ENCODE results near the gene MTHFD2. TPM values are rescaled to one million over a fixed set of nuclear protein-coding genes. Genes with fewer than 3 reads are reported as not detected.

MTHFD2 gene
- total and polyA plus RNA-seq, 2 of the 8 experiments (the other 6 are each of a cell fraction or from before 2014, with no cell fraction given) = 99.5 to 291 TPM

GRCh38 chr2:74259191-74259590, 60.8 kb downstream of the MTHFD2 start:
- no peak overlapping the region for H4K5ac ChIP-seq (ENCODE audit: insufficient read length, low read depth, low read length)
- H4K8ac ChIP-seq (ENCODE audit: extremely low read depth, insufficient read depth, low read length) = no peak overlapping the region
- 95% methylated on average over 3 of the region's 3 CpGs; no CpG with 5 or more reads in 1 of the 2 experiments for WGBS, 2 experiments (ENCODE audit: extremely low coverage in 1 of 2, insufficient coverage in 1 of 2, insufficient read length in 1 of 2, insufficient replicate concordance in 2 of 2, low coverage in 1 of 2, low lambda C conversion rate in 2 of 2, missing lambda C conversion rate in 1 of 2)
- no peak overlapping the region for H3K27ac ChIP-seq (ENCODE audit: low read depth, low read length)
- H2BK5ac ChIP-seq (ENCODE audit: low read depth, low read length) = no peak overlapping the region
- DNase-seq (ENCODE audit: low read depth in 1 of 2, low spot score in 2 of 2) (no peak), FAIRE-seq (no peak)
- no peaks in the 10 kb centered on the region for H3K36me3 ChIP-seq (ENCODE audit: control insufficient read depth in 2 of 4, insufficient read depth in 4 of 4, low read length in 3 of 4)
- peaks cover 0 to 4% (median 1%) of the 10 kb centered on the region in 4 experiments; a peak in 2 of 7 replicates for H3K4me1 ChIP-seq (replicated peaks in 1 of 4; ENCODE audit: control insufficient read depth in 3 of 4, insufficient read depth in 4 of 4, low read length in 3 of 4)
- H3K23ac ChIP-seq (ENCODE audit: insufficient read length) = no peak overlapping the region
- no peak overlapping the region for H3K56ac ChIP-seq (replicated peaks; ENCODE audit: insufficient read length, low read depth, low read length)
- H3K9me3 ChIP-seq (ENCODE audit: insufficient read depth in 2 of 2, low read depth in 1 of 2, low read length in 1 of 2) = no peaks in the 10 kb centered on the region
- H2AFZ ChIP-seq (ENCODE audit: low read length) = no peak overlapping the region
- H3K23me2 ChIP-seq (ENCODE audit: low read depth, low read length) = no peaks in the 10 kb centered on the region
- no peak overlapping the region for H2BK20ac ChIP-seq (ENCODE audit: low read length)
- POLR2A ChIA-PET (ENCODE audit: partially characterized antibody) = no interaction called here
- no peak overlapping the region for H3K9ac ChIP-seq (replicated peaks in 1 of 4; ENCODE audit: extremely low read depth in 1 of 4, low read depth in 3 of 4, low read length in 3 of 4)
- H3K79me2 ChIP-seq (ENCODE audit: control insufficient read depth in 1 of 2, insufficient read depth in 2 of 2, low read length in 2 of 2) = no peaks in the 10 kb centered on the region
- no peaks in the 10 kb centered on the region for H4K20me1 ChIP-seq (replicated peaks in 1 of 2; ENCODE audit: control insufficient read depth in 1 of 2, insufficient read depth in 2 of 2, low read length in 2 of 2)
- H3K18ac ChIP-seq (ENCODE audit: extremely low read depth, low read length) = no peak overlapping the region
- no peak overlapping the region for H3K4me3 ChIP-seq (ENCODE audit: extremely low read depth in 1 of 4, insufficient read depth in 2 of 4, low read depth in 3 of 4, low read length in 4 of 4)
- TF ChIP-seq SIN3A (conservative IDR thresholded peaks at IDR 0.05 in 1 of 2, IDR thresholded peaks at IDR 0.05 in 1 of 2; ENCODE audit: low read depth in 1 of 2, low read length in 2 of 2) (no peak), POU5F1 (IDR thresholded peaks at IDR 0.05; ENCODE audit: low read depth, low read length) (no peak), CBX5 (IDR thresholded peaks at IDR 0.05; ENCODE audit: low read depth, low read length) (no peak), RAD21 (IDR thresholded peaks at IDR 0.05 in 1 of 2, conservative IDR thresholded peaks at IDR 0.05 in 1 of 2; ENCODE audit: low read depth in 2 of 2, low read length in 2 of 2) (no peak), HDAC2 (IDR thresholded peaks at IDR 0.05; ENCODE audit: borderline replicate concordance in 1 of 2, low read depth in 2 of 2, low read length in 2 of 2) (no peak), BACH1 (IDR thresholded peaks at IDR 0.05; ENCODE audit: low read length) (no peak), CHD2 (IDR thresholded peaks at IDR 0.05; ENCODE audit: low read length) (no peak), HDAC6 (IDR thresholded peaks at IDR 0.05; ENCODE audit: low read depth, low read length) (no peak), YY1 (IDR thresholded peaks at IDR 0.05; ENCODE audit: low read depth, low read length) (no peak), TAF7 (optimal IDR thresholded peaks at IDR 0.05; ENCODE audit: borderline replicate concordance, low read depth, low read length) (no peak)
- CTCF ChIA-PET (ENCODE audit: partially characterized antibody) = interaction anchor here (0.9 to 6.0 kb wide), 4 partner anchors 8 to 132 kb away, joined by 3 to 50 read pairs (median 8); no protein-coding TSS in a partner anchor
- H2AK5ac ChIP-seq (ENCODE audit: low read depth, low read length) = no peak overlapping the region
- no peaks in the 10 kb centered on the region; a peak in 2 of 7 replicates for H3K27me3 ChIP-seq (replicated peaks in 1 of 4; ENCODE audit: control insufficient read depth in 3 of 4, extremely low read depth in 1 of 4, insufficient read depth in 3 of 4, low read length in 3 of 4)
- H2BK120ac ChIP-seq (replicated peaks; ENCODE audit: low read depth, low read length) = no peak overlapping the region
- no peak overlapping the region for H3K14ac ChIP-seq (ENCODE audit: insufficient read length)
- no peak overlapping the region for H3K4ac ChIP-seq (replicated peaks; ENCODE audit: insufficient read length, low read depth, low read length)
- H2BK12ac ChIP-seq (ENCODE audit: low read depth, low read length) = no peak overlapping the region
- no peak overlapping the region for H3K4me2 ChIP-seq (ENCODE audit: insufficient read depth in 1 of 2, low read depth in 2 of 2, low read length in 2 of 2)
- H3K79me1 ChIP-seq (ENCODE audit: low read depth, low read length) = no peaks in the 10 kb centered on the region
- no peak overlapping the region for H2BK15ac ChIP-seq (ENCODE audit: low read length)
- no peak overlapping the region for H4K91ac ChIP-seq (replicated peaks; ENCODE audit: insufficient read length, low read length)
